Measurements from ENCODE around the gene VCL.

Gene VCL

GRCh38 chr10:74011017-74011416 lies 13.1 kb downstream of the VCL start:
- TF ChIP-seq CTCF (IDR thresholded peaks at IDR 0.05; ENCODE audit: insufficient read depth, low read length, poor library complexity, severe bottlenecking) (no peak), EZH2phosphoT487 (conservative IDR thresholded peaks at IDR 0.05; ENCODE audit: low read length) (no peak)
- no peaks in the 10 kb centered on the region for H4K20me1 ChIP-seq (ENCODE audit: low read depth, low read length)

GRCh38 chr10:74011770-74012169 lies 13.9 kb downstream of the VCL start:
- no peaks in the 10 kb centered on the region for H3K9me3 ChIP-seq (ENCODE audit: insufficient read depth, low read length)
- H2AFZ ChIP-seq (ENCODE audit: low read depth, low read length, severe bottlenecking), result no peak overlapping the region
- H3K4me2 ChIP-seq (ENCODE audit: low read depth, low read length, poor library complexity, severe bottlenecking), result peak overlapping the region; percentile 50
- no peak for TF ChIP-seq EZH2phosphoT487 (conservative IDR thresholded peaks at IDR 0.05; ENCODE audit: low read length)
- TF ChIP-seq CTCF (IDR thresholded peaks at IDR 0.05; ENCODE audit: insufficient read depth, low read length, poor library complexity, severe bottlenecking), result no peak
- peak overlapping the region; percentile 89 for H3K27ac ChIP-seq (ENCODE audit: low read depth, low read length)
- H3K9ac ChIP-seq (ENCODE audit: low read length), result no peak overlapping the region
- H3K79me2 ChIP-seq (ENCODE audit: insufficient read depth, low read length), result peaks cover 57% of the 10 kb centered on the region; the same call in 1 of the 2 replicates
- no peaks in the 10 kb centered on the region for H3K27me3 ChIP-seq (ENCODE audit: low read length)
- H3K36me3 ChIP-seq (ENCODE audit: low read length), result no peaks in the 10 kb centered on the region
- no peaks in the 10 kb centered on the region for H4K20me1 ChIP-seq (ENCODE audit: low read depth, low read length)
- peaks cover 33% of the 10 kb centered on the region for H3F3A ChIP-seq (ENCODE audit: insufficient read depth)
- H3K4me3 ChIP-seq (ENCODE audit: insufficient read depth, low read length, poor library complexity, severe bottlenecking), result no peak overlapping the region
- no peaks in the 10 kb centered on the region for H3K9me2 ChIP-seq (replicated peaks; ENCODE audit: insufficient read depth, low read length)

More at GRCh38 chr10:74011017-74011416, 13.1 kb downstream of the VCL start:
- no peak overlapping the region for H2AFZ ChIP-seq (ENCODE audit: low read depth, low read length, severe bottlenecking)
- H3K27me3 ChIP-seq (ENCODE audit: low read length), result no peaks in the 10 kb centered on the region
- H3K9ac ChIP-seq (ENCODE audit: low read length), result no peak overlapping the region
- H3K9me3 ChIP-seq (ENCODE audit: insufficient read depth, low read length), result no peaks in the 10 kb centered on the region
- peak overlapping the region; percentile 50 for H3K4me2 ChIP-seq (ENCODE audit: low read depth, low read length, poor library complexity, severe bottlenecking)
- H3K4me3 ChIP-seq (ENCODE audit: insufficient read depth, low read length, poor library complexity, severe bottlenecking), result no peak overlapping the region
- no peaks in the 10 kb centered on the region for H3K9me2 ChIP-seq (replicated peaks; ENCODE audit: insufficient read depth, low read length)
- no peaks in the 10 kb centered on the region for H3K36me3 ChIP-seq (ENCODE audit: low read length)
- H3K79me2 ChIP-seq (ENCODE audit: insufficient read depth, low read length), result peaks cover 58% of the 10 kb centered on the region
- H3F3A ChIP-seq (ENCODE audit: insufficient read depth), result peaks cover 36% of the 10 kb centered on the region
- H3K27ac ChIP-seq (ENCODE audit: low read depth, low read length), result peak overlapping the region; percentile 89

GRCh38 chr10:74012480-74012879 lies 14.6 kb downstream of the VCL start:
- Histone ChIP-seq H3K4me2 (ENCODE audit: low read depth, low read length, poor library complexity, severe bottlenecking) (peak overlapping the region; percentile 50), H3K9ac (ENCODE audit: low read length) (no peak overlapping the region), H3K4me3 (ENCODE audit: insufficient read depth, low read length, poor library complexity, severe bottlenecking) (no peak overlapping the region)

More at GRCh38 chr10:74012480-74012879, 14.6 kb downstream of the VCL start:
- Histone ChIP-seq H3K27me3 (ENCODE audit: low read length) (no peaks in the 10 kb centered on the region), H3K79me2 (ENCODE audit: insufficient read depth, low read length) (peaks cover 51% of the 10 kb centered on the region; the same call in 1 of the 2 replicates), H2AFZ (ENCODE audit: low read depth, low read length, severe bottlenecking) (no peak overlapping the region), H3K9me2 (replicated peaks; ENCODE audit: insufficient read depth, low read length) (no peaks in the 10 kb centered on the region), H3K36me3 (ENCODE audit: low read length) (no peaks in the 10 kb centered on the region), H4K20me1 (ENCODE audit: low read depth, low read length) (no peaks in the 10 kb centered on the region), H3K27ac (ENCODE audit: low read depth, low read length) (peak overlapping the region; percentile 89), H3F3A (ENCODE audit: insufficient read depth) (peaks cover 33% of the 10 kb centered on the region), H3K9me3 (ENCODE audit: insufficient read depth, low read length) (no peaks in the 10 kb centered on the region)
- no peak for TF ChIP-seq CTCF (IDR thresholded peaks at IDR 0.05; ENCODE audit: insufficient read depth, low read length, poor library complexity, severe bottlenecking)
- TF ChIP-seq EZH2phosphoT487 (conservative IDR thresholded peaks at IDR 0.05; ENCODE audit: low read length), result no peak
